Panc1 (cell line): Measurements from ENCODE around the gene ATP13A1. TPM values are rescaled to one million over a fixed set of nuclear protein-coding genes. Genes with fewer than 3 reads are reported as not detected.

Experiments
- ATAC-seq: fragments of 200-7000 bp; cut with Tn5 transposase; 2 replicates; pipeline ENCODE4 v1.9.1; 2020; ENCODE audit warnings: mild to moderate bottlenecking, moderate library complexity
- BruUV-seq: library from RNA; stranded (reverse); fragments of 400-500 nt; replicated peaks from 2 replicates; lab custom pipeline; 2021; lab: Mats Ljungman, UMichigan
- CTCF ChIA-PET: fragments of 300-600 bp; sonication (Branson Sonifier 250); formaldehyde crosslinking; loops from one replicate; lab custom pipeline; 2022; ENCODE audit warnings: antibody characterized with exemption; lab: Charles Lee
- POLR2A ChIA-PET: fragments of 300-600 bp; sonication (Branson Sonifier 250); formaldehyde crosslinking; loops from one replicate; lab custom pipeline; 2022; ENCODE audit warnings: antibody characterized with exemption; lab: Charles Lee
- DNase-seq: peaks from one replicate; pipeline ENCODE4 v3.0.0-alpha.2; 2010; ENCODE audit warnings: low read depth, low spot score
- H3K27ac ChIP-seq: 2 replicates; pipeline ENCODE4 v1.5.1; 2011; ENCODE audit warnings: mild to moderate bottlenecking, low read length, inconsistent platforms
- H3K27me3 ChIP-seq: fragments of 200-500 bp; sonication (Bioruptor generic); 2 replicates; pipeline ENCODE4 v1.6.0; 2014; ENCODE audit warnings: low read length, inconsistent platforms; ENCODE audit not compliant: control insufficient read depth, insufficient read depth
- H3K36me3 ChIP-seq: fragments of 200-500 bp; sonication (Bioruptor generic); 2 replicates; pipeline ENCODE4 v1.5.1; 2014; ENCODE audit warnings: inconsistent platforms, mild to moderate bottlenecking, low read length, moderate library complexity; ENCODE audit not compliant: control insufficient read depth, insufficient read depth
- H3K4me1 ChIP-seq: 2 replicates; pipeline ENCODE4 v1.5.1; 2011; ENCODE audit warnings: inconsistent platforms, mild to moderate bottlenecking, low read length, moderate library complexity; ENCODE audit not compliant: control insufficient read depth, insufficient read depth
- H3K4me3 ChIP-seq, 2 experiments: 2 replicates each; pipeline ENCODE4 v1.5.1; 2011 to 2012; ENCODE audit warnings: low read depth in 2 of 2, low read length in 2 of 2, mild to moderate bottlenecking in 2 of 2, inconsistent platforms in 1 of 2, moderate library complexity in 1 of 2
- H3K9me3 ChIP-seq: fragments of 200-500 bp; sonication (Bioruptor generic); 2 replicates; pipeline ENCODE4 v1.5.1; 2014; ENCODE audit warnings: low read depth, mild to moderate bottlenecking, inconsistent platforms, low read length, moderate library complexity; ENCODE audit not compliant: control insufficient read depth, insufficient read depth
- POLR2AphosphoS5 ChIP-seq: IDR thresholded peaks from 2 replicates; pipeline ENCODE4 v1.6.1; 2012; ENCODE audit warnings: mild to moderate bottlenecking, low read depth, low read length, moderate library complexity
- SIN3A ChIP-seq: IDR thresholded peaks from 2 replicates; pipeline ENCODE4 v1.6.1; 2012; ENCODE audit warnings: low read depth, mild to moderate bottlenecking, low read length, moderate library complexity, borderline replicate concordance; ENCODE audit not compliant: insufficient read depth
- TCF7L2 ChIP-seq: IDR thresholded peaks from 2 replicates; pipeline ENCODE4 v1.6.1; 2011; ENCODE audit warnings: mild to moderate bottlenecking, low read depth, low read length, inconsistent platforms
- in situ Hi-C: cut with HindIII; loops from 2 replicates; pipeline ENCODE4 v1.10.0; 2016; ENCODE audit warnings: low sequenced_read_pairs, low pct_unique_long_range_greater_than_20kb
- intact Hi-C: fragments of 100-400 bp; cut with micrococcal nuclease; formaldehyde crosslinking; loops from one replicate; pipeline ENCODE4 v1.10.0; 2022; ENCODE audit not compliant: unreplicated experiment
- total RNA-seq: library from RNA; stranded (reverse); gene quantifications from one replicate; pipeline ENCODE4 v1.2.1, GENCODE V29; 2021; ENCODE audit not compliant: unreplicated experiment
- TF ChIP-seq, protein P1 (sequence below), 2 experiments: IDR thresholded peaks; 2 replicates each; pipeline ENCODE4 v1.6.1; 2011 to 2012; ENCODE audit warnings: low read depth in 2 of 2, control low read depth in 1 of 2, low read length in 1 of 2, mild to moderate bottlenecking in 1 of 2, moderate library complexity in 1 of 2; ENCODE audit not compliant: insufficient read depth in 1 of 2
- TF ChIP-seq, protein P2 (sequence below): fragments of 450-650 bp; IDR thresholded peaks from 2 replicates; pipeline ENCODE4 v1.5.1; 2017; ENCODE audit warnings: mild to moderate bottlenecking

The ATP13A1 gene
- total RNA-seq, 1 experiment from 2014 or later: 62.3 TPM

DNA sequence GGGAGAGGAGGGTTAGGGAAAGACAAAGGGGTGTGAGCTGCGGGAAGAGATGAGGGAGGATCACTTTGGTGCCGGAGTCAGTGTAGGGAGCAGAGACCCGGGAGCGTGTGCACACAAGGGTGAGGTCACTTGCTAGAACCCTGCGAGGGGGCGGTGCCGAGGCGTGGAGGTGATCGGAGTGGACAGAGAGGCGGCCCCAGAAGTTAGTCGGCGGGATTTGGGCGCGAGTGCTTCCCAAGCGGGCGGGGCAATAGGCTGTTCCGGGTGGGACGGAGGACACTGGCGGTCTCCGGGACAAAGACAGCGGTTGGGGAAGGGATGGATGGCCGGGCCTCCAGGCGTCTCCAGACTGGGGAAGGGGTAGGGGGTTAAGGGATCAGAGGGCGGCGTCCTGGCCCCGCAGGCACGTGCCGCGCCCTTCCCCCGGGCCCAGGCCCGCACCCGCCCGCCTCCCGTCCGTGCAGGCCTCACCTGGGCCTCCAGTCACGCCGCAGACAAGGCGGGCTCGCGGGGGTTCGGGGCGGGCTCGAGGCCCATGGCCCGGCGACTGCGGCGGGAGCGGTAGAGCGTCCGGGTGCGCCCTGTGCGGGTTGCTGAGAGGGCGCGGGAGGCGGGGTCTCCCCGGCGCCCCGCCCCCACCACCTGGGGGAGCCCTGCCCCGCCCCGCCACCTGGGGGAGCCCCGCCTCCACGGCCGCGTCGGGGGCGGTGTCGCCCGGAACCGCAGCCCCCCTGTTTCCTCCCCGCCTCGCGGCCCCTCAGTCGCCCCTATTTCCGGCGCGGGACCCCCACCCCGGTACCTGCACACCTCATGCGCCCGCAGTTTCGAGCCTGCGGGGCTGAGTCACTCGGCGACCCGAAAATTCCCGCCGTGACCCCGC, 35.6 kb downstream of the ATP13A1 start, which contains the start of gene LPAR2:
Gene LPAR2 (minus strand): TSS at position 600 of the 880 bp plus-strand sequence. CDS start 945 bp downstream, outside the sequence.
- Histone ChIP-seq H3K4me3 (peak within 1 kb of the TSS; percentile 52 to 62), H3K27me3 (no peaks in the 10 kb centered on the region), H3K27ac (peak within 1 kb of the TSS; percentile 66), H3K4me1 (peaks cover 3% of the 10 kb centered on the region; the same call in 1 of the 2 replicates), H3K36me3 (no peaks in the 10 kb centered on the region), H3K9me3 (no peaks in the 10 kb centered on the region)
- DNase-seq (no peak), ATAC-seq (peak; percentile 77)
- intact Hi-C loops: no loop called here
- in situ Hi-C loops: no loop called here
- CTCF ChIA-PET: no interaction called here
- BruUV-seq: no TSS peak
- POLR2A ChIA-PET: no interaction called here
- TF ChIP-seq SIN3A (peak; percentile 52; the same call in 1 of the 2 replicates), TCF7L2 (no peak), POLR2AphosphoS5 (peak; percentile 27; the same call in 1 of the 2 replicates)

DNA sequence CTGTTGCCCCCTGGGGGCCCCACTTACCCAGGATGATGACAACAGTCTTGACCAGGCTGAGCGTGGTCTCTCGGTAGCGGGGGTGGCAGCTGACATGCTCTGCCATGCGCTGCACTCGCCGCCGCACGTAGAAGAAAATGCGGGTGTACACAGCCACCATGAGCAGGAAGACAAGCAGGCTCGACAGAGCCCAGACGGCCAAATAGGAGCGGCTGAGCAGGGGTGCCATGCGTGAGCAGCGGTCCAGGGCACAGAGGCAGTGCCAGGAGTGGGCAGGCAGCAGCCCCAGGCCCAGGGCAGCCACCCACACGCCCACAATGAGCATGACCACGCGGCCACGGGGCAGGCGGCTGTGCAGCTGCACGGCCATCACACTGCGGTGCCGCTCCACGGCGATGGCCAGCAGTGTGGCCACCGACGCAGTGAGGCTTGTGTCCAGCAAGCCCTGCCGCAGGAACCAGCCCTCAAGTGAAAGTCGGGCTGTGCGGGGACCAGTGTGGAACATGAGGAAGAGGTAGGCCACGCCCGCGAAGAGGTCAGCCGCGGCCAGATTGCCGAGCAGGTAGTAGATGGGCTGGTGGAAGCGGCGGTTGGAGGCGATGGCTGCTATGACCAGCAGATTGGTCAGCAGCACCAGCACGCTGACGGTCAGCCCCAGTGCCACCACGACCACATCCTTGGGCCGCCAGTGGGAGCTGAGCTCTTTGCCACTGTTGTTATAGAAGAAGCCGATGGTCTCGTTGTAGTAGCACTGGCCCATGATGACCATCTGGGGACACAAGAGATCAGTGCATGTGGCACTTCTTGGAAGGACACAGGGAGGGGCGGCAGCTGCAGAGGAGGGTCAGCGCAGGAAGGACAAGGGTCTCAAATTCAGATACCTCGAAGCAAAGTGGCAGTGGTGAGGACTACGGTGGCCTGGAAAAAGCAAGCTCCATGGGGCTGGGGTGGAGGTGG, 36.7 kb downstream of the ATP13A1 start:
- CTCF ChIA-PET: no interaction called here
- in situ Hi-C loops: no loop called here
- no TSS peak for BruUV-seq
- peaks cover 3% of the 10 kb centered on the region; the same call in 1 of the 2 replicates for H3K4me1 ChIP-seq
- H3K27ac ChIP-seq: peak overlapping the region; percentile 66; the same call in 1 of the 2 replicates
- H3K9me3 ChIP-seq: no peaks in the 10 kb centered on the region
- H3K36me3 ChIP-seq: no peaks in the 10 kb centered on the region
- DNase-seq (no peak), ATAC-seq (no peak)
- POLR2A ChIA-PET: no interaction called here
- H3K27me3 ChIP-seq: no peaks in the 10 kb centered on the region
- TF ChIP-seq POLR2AphosphoS5: no peak
- TF ChIP-seq, protein P1, sequence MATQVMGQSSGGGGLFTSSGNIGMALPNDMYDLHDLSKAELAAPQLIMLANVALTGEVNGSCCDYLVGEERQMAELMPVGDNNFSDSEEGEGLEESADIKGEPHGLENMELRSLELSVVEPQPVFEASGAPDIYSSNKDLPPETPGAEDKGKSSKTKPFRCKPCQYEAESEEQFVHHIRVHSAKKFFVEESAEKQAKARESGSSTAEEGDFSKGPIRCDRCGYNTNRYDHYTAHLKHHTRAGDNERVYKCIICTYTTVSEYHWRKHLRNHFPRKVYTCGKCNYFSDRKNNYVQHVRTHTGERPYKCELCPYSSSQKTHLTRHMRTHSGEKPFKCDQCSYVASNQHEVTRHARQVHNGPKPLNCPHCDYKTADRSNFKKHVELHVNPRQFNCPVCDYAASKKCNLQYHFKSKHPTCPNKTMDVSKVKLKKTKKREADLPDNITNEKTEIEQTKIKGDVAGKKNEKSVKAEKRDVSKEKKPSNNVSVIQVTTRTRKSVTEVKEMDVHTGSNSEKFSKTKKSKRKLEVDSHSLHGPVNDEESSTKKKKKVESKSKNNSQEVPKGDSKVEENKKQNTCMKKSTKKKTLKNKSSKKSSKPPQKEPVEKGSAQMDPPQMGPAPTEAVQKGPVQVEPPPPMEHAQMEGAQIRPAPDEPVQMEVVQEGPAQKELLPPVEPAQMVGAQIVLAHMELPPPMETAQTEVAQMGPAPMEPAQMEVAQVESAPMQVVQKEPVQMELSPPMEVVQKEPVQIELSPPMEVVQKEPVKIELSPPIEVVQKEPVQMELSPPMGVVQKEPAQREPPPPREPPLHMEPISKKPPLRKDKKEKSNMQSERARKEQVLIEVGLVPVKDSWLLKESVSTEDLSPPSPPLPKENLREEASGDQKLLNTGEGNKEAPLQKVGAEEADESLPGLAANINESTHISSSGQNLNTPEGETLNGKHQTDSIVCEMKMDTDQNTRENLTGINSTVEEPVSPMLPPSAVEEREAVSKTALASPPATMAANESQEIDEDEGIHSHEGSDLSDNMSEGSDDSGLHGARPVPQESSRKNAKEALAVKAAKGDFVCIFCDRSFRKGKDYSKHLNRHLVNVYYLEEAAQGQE (IDR thresholded peaks at IDR 0.05; ENCODE audit: insufficient read depth in 1 of 2, low read depth in 2 of 2, low read length in 1 of 2): no peak
- intact Hi-C loops: no loop called here
- peak overlapping the region; percentile 52 to 62 for H3K4me3 ChIP-seq

DNA sequence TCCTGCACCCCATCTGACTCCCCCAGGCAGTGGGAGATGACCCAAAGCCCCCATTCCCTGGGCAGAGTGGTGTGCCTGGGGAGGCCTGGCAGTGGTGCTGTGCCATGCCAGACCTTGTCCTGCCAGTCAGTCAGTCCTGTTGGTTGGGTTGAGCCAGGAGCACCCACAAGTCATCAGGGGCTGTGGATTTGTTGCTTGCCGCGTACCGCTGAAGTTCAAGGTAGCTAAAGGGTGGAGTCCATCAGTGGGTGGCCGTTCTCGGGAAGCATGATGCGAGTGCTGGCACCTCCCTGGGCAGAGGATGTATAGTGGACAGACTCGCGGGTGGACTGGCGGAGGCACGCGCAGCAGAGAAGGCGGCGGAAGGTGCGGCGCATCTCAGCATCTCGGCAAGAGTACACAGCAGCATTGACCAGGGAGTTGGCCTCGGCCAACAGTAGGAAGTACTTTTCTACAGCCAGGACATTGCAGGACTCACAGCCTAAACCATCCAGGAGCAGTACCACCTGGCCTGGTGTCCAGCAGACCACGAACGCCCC, 39.4 kb downstream of the ATP13A1 start:
- Histone ChIP-seq H3K4me1 (peaks cover 6% of the 10 kb centered on the region), H3K36me3 (no peaks in the 10 kb centered on the region), H3K27ac (no peak overlapping the region), H3K9me3 (no peaks in the 10 kb centered on the region), H3K27me3 (no peaks in the 10 kb centered on the region), H3K4me3 (no peak overlapping the region)
- TF ChIP-seq, protein P2, sequence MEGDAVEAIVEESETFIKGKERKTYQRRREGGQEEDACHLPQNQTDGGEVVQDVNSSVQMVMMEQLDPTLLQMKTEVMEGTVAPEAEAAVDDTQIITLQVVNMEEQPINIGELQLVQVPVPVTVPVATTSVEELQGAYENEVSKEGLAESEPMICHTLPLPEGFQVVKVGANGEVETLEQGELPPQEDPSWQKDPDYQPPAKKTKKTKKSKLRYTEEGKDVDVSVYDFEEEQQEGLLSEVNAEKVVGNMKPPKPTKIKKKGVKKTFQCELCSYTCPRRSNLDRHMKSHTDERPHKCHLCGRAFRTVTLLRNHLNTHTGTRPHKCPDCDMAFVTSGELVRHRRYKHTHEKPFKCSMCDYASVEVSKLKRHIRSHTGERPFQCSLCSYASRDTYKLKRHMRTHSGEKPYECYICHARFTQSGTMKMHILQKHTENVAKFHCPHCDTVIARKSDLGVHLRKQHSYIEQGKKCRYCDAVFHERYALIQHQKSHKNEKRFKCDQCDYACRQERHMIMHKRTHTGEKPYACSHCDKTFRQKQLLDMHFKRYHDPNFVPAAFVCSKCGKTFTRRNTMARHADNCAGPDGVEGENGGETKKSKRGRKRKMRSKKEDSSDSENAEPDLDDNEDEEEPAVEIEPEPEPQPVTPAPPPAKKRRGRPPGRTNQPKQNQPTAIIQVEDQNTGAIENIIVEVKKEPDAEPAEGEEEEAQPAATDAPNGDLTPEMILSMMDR: no peak
- no peak for TF ChIP-seq TCF7L2
- DNase-seq (no peak), ATAC-seq (no peak)
- POLR2A ChIA-PET: no interaction called here
- no TSS peak for BruUV-seq
- intact Hi-C loops (no loop called here), in situ Hi-C loops (no loop called here)
- CTCF ChIA-PET: no interaction called here
